NCI-H146 (cell line): ENCODE data around the gene WWC1.
A peak's percentile ranks its signal among the peaks of the same experiment; 100 is the strongest.
"Not testable (repeated sequence)": the region's sequence is repeated elsewhere in the genome, so short reads cannot be mapped to it uniquely, and the experiment has no call there.

Source experiments
- DNase-seq: peaks from one replicate; lab custom pipeline; 2025; lab: John Stamatoyannopoulos, UW

Gene WWC1

DNA sequence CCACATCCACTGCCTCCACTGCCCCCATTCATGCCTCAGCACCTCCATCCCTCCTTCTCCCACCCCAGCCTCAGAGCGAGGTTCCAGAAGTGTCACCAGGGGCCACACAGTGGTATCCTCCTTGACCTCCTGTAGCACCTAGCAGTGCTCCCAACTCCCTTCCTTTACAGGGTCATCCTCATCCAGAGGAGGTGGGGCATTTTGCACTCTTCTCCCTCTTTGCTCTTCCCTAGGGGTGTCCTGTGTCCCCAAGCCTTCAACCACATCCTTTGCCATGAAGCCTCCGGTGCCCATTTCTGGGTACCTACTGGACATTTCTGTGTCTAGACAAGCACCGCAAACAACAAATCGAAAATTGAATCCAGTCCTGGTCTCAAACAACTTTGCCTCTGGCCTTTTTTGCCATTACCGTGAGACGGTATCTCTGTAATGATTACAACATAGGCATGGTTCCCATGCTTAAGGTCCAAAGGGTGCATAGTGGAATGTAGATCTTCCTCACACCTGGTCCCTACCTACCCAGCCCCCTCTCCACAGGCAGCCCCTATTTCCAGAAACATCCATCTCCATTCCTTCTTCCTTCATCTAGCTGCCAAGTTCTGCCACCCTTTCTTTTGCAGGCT is 17.6 kb downstream of the WWC1 start:
- DNase-seq = no peak

DNA sequence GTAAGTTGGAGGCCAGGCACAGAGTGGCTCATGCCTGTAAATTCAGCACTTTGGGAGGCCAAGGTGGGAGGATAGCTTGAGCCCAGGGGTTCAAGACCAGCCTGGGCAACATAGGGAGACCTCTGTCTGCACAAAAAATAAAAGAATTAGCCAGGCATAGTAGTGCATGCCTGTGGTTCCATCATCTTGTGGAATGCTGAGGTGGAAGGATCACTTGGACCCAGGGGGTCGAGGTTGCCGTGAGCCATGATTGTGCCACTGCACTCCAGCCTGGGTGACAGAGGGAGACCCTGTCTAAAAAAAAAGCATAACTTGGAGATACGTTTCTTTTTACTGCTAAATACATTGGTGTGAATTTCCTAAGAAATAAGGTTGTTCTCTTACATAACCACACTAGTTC is 19.1 kb downstream of the WWC1 start:
- DNase-seq = not testable (repeated sequence)

DNA sequence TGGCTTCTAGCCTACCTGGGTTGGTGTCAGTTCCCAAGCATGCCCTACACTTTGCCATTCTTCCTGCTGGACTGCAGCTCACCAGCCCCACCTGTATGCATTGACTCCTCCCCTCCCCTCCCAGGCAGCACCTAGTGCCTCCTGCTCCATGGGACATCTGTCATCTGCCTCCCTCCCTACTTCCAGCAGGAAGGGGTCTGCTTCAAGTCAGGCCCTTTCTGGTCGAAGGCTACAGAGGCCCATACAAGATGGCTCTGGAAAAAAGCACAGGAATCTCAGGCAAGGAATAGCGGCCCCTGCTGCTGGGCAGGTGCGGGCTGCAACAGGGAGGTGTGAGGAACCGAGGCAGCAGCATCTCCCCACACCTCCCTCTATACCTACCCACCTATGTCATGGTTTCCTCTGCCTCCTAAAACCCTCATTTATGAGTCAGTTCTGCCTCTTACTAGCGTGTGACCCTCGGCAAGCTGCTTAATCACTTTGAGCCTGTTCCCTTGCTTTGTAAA is 19.7 kb downstream of the WWC1 start:
- DNase-seq = peak; percentile 6

DNA sequence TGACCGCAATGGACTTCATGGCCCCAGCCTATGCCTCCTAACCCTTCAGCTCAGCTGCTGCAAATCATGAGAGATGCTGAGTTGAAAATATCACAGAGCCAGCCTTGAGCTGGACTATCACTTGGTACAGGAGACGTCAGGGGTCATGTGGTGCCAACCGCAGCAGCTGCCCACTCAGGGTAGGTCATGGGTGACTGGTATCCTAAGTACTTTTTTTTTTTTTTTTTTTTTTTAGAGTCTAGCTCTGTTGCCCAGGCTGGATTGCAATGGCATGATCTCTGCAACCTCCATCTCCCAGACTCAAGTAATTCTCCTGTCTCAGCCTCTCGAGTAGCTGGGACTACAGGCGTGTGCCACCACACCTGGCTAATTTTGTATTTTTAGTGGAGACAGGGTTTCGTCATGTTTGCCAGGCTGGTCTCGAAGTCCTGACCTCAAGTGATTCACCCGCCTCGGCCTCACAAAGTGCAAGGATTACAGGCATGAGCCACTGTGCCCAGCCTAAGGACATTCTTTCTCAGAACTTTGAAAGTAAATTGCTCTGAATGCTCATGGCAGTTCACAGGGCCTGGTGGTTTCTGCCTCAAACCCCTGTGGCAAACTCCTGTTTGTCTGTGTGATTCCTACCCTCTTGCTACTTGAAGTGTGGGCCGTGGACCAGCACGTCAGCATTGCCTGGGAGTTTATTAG is 21.3 kb downstream of the WWC1 start:
- DNase-seq = no peak

DNA sequence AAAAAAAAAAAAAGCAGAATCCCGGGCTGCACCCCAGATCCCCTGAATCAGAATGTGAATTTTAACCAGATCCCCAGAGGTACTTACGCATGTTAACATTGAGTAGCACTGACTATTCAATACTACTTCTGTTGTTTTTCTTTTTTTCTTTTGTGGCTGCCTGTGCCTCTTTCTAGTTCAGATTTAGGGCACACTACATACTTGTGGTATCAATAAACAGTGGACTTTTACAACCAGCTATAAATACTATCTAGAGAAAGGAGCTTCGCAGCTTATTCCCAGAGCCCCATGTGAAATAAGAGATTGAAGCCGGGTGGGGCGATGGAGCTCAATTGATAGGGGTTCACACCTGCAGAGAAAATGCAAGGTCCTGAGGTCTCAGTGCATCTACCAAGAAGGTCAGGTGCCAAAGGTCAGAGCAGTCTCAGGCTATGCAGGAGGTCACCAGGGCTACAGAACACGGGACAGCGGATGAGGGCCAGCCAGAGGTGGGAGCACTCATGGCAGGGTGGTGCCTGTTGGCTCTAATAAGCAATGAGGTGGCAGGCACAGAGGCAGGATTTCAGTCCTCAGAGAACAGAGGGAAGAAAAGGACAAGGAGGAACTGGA is 22.3 kb downstream of the WWC1 start:
- no peak for DNase-seq

DNA sequence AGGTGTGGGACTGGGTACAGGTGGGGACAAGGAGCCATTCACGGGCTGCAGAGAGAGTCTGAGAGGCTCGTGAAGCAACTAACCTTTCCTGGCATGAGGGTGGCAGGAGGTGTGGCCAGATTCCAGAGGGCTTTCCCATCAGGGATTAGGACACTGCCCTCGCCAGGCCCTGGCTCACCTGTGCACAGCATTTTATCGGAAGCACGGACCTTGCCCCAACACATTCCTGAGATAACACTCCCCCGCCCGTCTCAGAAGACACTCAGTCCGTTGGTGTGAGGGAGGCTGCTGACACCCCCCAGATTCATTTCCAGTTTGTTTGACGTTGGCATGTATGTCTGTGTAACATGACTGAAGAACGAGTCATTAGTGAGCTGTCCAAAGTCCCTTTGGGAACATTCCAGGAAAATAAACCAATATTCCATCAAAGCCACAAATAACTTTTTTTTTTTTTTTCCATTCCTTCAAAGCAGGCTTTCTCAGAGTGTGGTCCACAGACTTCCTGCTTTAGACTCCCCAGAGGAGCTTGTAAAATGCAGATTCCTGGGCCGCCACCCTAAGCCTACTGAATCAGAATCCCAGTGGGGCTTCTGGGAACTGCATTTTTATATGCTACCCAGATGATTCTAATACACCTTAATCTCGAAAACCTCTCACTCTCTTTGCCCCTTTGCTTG is 23.4 kb downstream of the WWC1 start:
- no peak for DNase-seq

DNA sequence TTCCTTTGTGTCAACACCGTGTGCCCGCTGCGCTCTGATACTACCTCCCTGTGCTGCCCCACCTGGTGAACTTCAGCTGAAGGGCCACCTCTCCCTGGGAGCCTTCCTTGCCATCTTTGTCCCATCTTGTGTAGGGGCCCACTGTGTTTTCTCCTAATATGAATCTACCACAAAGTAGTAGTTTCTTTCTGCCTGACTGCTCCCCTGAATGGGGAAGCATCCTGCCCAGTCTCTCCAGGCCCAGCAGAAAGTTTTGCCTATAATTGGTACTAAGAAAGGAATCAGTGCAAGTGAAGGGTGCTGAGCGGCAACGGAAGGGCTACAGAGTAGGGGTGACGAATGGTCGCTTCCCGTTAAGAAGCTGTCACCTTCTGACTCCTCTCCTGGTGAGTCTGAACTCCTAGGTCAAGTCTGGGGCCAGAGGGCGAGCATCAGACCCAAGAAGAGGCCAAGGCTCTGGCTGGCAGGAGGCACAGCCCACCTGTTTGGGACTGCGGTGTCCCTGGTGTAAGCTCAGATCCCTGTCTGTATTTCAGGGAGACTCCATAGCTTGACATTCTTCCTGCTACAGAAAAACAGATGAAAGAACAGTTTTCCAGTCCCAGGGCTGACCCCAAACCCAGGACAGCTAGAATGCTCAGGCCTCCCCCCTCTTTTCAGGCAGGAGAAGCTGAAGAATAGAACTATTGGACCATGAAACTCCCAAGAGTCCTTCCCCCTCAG is 24.1 kb downstream of the WWC1 start:
- no peak for DNase-seq

DNA sequence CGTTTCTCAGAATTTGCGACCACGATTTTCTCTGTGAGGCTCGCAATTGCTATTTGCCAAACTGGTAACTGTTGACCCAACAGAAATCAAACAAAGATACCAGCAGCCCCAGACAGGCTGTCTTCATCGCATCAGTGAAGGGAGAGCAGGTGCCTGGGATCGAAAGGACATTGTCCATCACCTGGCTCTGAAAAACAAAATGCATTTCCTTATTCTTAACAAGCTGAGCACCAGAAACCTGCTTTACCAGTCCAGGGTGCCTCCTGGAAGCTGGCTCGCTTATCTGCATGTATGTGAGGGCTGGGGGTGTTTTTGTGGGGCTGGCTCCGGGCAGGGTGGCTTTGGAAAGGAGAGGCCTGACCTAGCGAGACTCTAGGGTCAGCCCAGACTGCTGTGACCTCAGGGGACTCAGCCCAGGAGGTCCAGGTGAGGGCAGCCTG is 24.7 kb downstream of the WWC1 start:
- DNase-seq = peak; percentile 77

DNA sequence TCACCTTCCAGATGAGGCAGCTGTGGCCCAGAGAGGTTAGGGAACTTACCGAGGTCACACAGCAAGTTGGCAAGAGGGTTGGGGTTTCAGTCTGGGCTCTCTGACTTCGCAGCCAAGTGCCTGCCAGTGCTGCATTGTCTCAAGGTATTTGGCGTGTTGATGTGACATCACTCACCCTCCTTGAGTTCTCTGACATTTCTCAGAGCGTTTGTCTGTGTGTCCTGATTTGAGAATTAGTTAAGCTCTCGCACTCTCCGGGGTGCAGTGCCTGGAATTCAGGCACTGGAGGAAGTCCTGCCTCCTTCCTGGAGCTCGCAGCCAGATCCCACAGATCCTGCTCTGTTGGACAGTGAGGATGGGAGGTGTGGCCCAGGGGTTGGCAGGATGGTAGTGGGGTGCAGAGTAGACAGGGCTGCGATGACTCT is 25.7 kb downstream of the WWC1 start:
- no peak for DNase-seq

DNA sequence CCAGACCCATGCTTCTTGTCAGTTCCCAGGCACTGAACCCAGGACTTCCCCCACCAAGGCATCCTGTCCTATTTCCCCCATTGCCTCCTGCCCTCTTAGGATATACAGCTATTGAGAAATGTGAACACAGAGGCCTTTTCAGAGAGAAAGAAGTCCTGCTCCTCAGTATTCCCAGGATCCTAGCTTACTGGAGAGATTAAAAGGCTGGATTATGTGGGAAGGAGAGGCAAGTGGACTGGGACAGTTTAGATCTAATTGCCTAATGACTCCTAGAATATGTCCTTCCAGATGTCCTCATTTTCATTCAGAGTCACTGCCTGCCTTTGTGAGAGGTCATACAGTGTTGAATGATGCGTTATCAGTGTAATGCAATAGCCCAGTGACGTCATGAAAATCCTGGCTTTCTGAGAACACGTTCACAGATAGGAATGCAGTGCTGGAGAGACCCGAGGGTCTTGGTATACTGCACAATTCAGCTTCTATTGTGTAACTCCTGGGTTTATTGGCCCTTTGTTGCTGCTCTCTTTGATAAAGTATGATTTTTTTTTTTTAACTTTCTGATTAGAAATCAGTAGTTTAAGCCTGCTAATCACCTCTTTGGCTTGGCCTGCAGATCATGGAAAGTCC is 26.2 kb downstream of the WWC1 start:
- peak; percentile 86 for DNase-seq

DNA sequence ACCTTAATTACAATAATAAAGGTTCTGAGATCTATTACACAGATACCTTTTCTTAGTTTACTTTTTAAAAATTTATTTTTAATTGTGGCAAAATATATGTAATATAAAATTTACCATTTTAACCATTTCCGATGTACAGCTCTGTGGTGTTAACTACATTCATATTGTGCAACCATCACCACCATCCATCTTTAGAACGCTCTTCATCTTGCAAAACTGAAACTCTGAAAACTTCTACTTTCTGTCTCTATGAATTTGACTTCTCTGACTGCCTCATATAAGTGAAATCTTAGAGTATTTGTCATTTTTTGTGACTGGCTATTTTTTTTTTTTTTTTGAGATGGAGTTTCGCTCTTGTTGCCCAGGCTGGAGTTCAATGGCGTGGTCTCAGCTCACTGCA is 26.8 kb downstream of the WWC1 start:
- DNase-seq = no peak

DNA sequence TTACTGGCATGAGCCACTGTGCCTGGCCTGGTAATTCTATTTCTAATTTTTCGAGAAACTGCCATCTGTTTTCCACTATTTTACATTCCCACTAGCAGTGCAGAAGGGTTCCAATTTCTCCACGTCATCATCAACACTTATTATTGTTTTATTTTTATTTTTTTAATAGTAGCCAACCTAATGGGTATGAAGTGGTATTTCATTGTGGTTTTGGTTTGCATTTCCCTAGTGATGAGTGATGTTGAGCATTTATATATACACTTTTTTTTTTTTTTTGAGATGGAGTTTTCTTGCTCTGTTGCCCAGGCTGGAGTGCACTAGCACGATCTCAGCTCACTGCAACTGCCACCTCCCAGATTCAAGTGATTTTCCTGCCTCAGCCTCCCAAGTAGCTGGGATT is 28.3 kb downstream of the WWC1 start:
- no peak for DNase-seq

DNA sequence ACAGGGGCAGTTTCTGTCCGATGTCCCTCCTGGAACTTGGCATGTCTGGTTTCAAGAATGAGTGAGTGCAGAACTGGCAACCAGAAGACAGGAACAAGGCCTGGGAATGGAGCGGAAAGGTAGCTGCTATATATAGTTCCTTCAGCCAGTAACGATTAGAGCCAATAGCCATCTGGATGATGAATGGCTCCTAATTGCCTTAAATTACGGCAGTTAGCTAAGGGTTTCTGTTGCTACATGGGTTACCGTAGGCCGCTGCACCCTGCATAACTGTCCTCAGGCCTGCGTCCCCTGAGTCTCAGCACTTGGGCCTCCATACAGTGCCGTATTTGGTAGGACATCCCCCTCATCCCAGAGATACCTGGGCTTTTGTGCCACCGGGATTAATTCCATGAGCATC is 29.4 kb downstream of the WWC1 start:
- peak; percentile 75 for DNase-seq

DNA sequence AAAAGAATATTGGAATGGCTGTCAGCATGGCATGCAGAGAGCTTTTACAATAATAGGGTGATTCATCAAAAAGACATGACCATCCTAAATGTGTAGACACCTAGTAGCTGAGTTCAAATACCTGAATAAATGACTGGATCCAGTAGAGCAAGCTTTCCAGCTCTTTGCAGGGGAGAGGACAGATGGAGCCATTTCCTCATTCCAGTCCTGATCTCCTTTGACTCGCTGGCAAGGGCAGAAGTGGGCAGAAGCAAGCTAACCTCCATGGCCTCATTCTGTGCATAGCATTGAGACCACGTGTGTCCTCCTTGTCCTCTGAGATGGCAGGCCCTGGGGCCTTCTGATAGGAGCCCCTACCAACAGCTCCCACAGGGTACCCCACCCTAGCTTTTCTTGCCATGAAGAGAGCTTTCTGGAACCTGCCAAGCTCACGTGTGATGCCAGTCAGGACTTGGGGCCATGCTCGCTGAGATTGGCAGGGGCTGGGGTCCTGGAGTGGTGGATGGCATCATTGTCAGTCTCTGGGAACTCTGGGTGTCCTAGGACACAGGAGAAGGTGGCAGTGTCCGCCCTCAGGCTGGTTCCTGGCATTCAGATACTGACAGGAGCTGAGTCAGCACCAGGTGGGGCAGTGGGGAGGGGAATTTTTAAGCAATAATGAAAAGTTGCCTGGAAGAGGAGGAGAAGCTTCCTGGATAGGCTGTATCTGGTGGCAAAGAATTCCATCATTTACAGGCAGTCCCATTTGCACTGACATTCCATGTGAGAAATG is 33.6 kb downstream of the WWC1 start:
- DNase-seq = no peak

DNA sequence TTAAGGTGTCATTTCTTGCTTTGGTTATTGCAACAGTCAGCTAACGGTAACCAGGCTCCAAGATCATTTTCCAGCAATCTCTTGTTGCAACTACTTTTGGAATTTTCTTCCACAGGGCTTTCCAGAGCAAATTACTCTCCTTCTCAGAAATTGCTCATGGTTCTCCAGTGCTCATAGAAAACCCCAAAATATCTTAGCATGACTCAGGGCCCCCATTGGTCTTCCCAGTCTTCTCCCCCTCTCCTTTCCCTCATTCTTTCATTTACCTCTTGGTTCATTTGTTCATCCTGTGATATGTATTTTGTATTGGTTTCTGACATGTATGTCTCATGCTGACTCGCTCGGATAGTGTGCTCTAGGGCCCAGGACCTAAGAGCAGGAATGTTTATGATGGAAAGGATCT is 35.6 kb downstream of the WWC1 start:
- no peak for DNase-seq

DNA sequence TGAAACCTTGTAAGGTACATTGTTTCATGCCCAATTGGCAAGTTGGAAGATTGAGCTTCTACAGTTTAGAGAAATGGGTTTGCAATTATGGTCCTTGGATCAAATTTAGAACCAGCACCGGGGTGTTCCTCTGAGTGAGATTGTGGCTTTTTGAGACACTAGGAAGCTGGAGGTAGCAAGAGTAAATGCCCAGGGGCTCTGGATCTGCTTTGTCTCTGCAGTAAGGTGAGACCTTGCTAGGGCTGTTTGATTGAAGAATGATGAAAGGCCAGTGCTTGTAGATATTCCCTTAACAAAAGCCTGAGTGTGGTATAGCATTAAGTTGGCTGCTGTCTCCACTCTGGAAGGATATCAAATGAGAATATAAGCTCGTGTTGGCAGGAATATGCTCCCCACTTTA is 36.0 kb downstream of the WWC1 start:
- DNase-seq = no peak

DNA sequence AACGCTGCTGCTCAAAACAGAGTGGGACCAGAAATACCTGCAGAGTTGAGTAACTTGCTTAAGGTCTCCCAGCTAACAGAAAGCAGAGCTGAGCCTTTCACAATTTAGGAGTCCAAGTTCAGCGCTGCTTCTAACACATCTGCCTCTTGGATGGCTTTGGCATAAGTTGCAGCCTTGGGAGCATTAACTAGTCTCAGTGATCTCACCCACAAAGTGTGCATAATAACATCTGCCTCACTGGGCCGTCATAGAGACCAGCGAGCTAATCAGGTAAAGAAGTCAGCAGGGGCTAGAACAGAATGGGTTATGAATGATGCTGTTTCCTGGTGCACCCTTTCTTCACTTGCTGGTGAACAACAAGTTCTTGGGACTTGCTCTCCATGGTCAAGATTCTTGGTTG is 36.5 kb downstream of the WWC1 start:
- no peak for DNase-seq

DNA sequence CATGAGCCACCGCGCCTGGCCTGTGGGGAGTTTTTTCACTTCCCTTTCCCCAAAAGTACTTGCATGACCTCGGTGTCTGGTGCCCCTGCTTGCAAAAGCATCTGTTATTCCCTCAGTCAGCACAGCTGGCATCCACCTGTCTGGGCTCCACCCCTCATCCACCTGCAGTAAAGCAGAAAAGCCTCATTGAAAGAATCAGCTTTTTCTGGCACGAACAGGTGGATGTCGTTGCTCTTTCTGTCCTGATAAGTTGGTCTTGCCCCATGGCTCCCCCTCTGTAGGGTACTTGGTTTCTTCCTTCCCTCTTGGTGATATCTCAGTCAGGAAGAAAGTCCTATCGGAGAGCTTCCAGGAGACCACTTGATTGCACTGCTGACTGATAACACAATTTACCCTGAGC is 37.4 kb downstream of the WWC1 start:
- peak; percentile 80 for DNase-seq

DNA sequence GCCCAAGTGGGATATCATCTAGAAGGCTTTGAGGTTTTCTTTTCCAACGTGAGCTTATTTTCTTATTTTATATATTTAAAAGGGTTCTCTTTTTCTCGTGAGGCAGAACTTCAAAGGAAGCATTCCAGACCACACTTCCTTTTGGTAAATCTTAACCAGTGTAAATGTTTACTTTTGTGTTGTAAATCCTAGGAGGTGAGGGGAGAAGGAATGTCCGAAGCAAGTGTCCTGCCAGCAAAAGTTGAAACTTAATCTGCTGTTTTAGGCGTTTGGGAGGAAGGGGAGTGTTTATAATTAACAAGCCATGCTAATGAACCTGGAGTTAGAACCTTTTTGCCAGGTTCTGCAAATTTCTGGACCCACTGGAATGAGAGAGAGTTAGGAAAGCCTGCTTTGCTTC is 37.9 kb downstream of the WWC1 start:
- no peak for DNase-seq

DNA sequence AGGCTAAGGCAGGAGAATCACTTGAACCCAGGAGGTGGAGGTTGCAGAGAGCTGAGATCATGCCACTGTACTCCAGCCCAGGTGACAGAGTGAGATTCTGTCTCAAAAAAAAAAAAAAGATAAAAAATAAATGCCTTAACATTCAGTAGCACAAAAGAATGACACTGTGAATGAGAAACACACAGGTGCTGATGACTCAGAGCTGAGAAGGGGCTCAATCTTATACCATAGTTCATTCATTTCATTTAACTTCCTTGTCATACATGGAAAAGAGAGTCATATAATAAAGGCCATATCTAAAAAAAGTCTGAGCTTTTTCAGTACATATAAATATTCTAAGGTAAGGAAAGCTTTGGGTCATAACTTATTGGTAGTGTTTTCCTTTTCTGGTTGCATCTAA is 40.6 kb downstream of the WWC1 start:
- DNase-seq = no peak

DNA sequence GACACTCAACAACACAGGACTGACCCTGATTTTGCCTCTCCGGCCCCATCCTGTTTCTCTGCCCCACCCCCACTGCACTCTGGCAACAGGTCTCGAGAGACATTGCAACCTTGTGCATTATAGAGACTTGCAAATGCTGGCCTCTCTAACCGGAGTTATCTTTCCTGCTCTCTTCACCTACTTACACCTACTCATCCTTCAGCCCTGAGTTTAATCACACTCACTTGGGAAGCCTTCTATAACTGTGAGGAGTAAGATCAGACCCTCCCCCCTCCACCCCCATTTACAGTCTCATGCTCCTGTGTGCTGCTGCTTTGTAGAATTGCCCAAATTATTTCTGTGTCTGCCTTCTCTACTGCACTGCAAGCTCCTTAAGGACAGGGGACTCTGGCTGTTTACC is 42.8 kb downstream of the WWC1 start:
- no peak for DNase-seq
